Tibial nerve (tissue), 4 donors: ENCODE measurements around the gene RARRES2. TPM values are rescaled to one million over a fixed set of nuclear protein-coding genes. Genes with fewer than 3 reads are reported as not detected.

Experiments
- DNase-seq, 2 donors: peaks; one replicate each; pipeline ENCODE4 v3.0.0-alpha.2; 2019; ENCODE audit warnings: low spot score in 2 of 2
- H3K27ac ChIP-seq, 4 donors: fragments of 200-600 bp; sonication (generic) in 3 of 4; one replicate each; pipeline ENCODE4 v1.5.1; 2017 to 2019; ENCODE audit warnings: mild to moderate bottlenecking in 1 of 4
- H3K27me3 ChIP-seq, 2 donors: fragments of 200-600 bp; sonication (generic) in 1 of 2; one replicate each; pipeline versions ENCODE4 v1.5.1 to v1.6.0; 2017 to 2019
- H3K36me3 ChIP-seq, 3 donors: fragments of 200-600 bp; sonication (generic); one replicate each; pipeline ENCODE4 v1.5.1; 2018 to 2019
- H3K4me1 ChIP-seq, 4 donors: fragments of 200-600 bp; sonication (generic) in 3 of 4; one replicate each; pipeline ENCODE4 v1.5.1; 2017 to 2019
- H3K4me3 ChIP-seq, 4 donors: fragments of 200-600 bp; sonication (generic) in 3 of 4; one replicate each; pipeline ENCODE4 v1.5.1; 2017 to 2019; ENCODE audit warnings: mild to moderate bottlenecking in 1 of 4, moderate library complexity in 1 of 4
- H3K9me3 ChIP-seq, 4 donors: fragments of 200-600 bp; sonication (generic) in 3 of 4; one replicate each; pipeline ENCODE4 v1.5.1; 2017 to 2019
- EP300 ChIP-seq, 2 donors: sonication (generic); formaldehyde crosslinking; IDR thresholded peaks; one replicate each; pipeline ENCODE4 v1.6.1; 2017; ENCODE audit warnings: antibody characterized with exemption in 2 of 2, mild to moderate bottlenecking in 1 of 2
- POLR2A ChIP-seq, 2 donors: fragments of 450-650 bp; IDR thresholded peaks; one replicate each; pipeline ENCODE4 v1.6.1; 2017; ENCODE audit warnings: antibody characterized with exemption in 2 of 2, mild to moderate bottlenecking in 2 of 2, moderate library complexity in 2 of 2
- WGBS, 2 donors: methylation state at CpG; one replicate each; pipeline ENCODE4 v1.1.5; 2018; 5-methylcytosine and 5-hydroxymethylcytosine counted together
- total RNA-seq, 4 donors: library from RNA; depleted of rRNA; stranded (reverse); fragments of >200 nt; gene quantifications; one replicate each; pipeline ENCODE4 v1.1.0, GENCODE V29; 2016
- TF ChIP-seq, protein P1 (sequence below), 5 experiments: fragments of 200-600 bp in 3 of 5; fragments of 450-650 bp in 2 of 5; sonication (generic) in 3 of 5; IDR thresholded peaks; one replicate each; pipeline ENCODE4 v1.5.1; 2016 to 2019; ENCODE audit warnings: antibody characterized with exemption in 5 of 5, mild to moderate bottlenecking in 3 of 5, moderate library complexity in 2 of 5

The RARRES2 gene
- total RNA-seq, 4 donors from 2014 or later = 172 to 382 (median 375) TPM

- Histone ChIP-seq H3K9me3 (peaks cover 0 to 8% (median 0%) of the 10 kb centered on the region in 4 donors), H3K27me3 (no peaks in the 10 kb centered on the region), H3K27ac (no peak overlapping the region), H3K4me3 (no peak overlapping the region), H3K4me1 (peaks cover 0 to 9% (median 0%) of the 10 kb centered on the region in 4 donors), H3K36me3 (no peaks in the 10 kb centered on the region)
- TF ChIP-seq, protein P1, sequence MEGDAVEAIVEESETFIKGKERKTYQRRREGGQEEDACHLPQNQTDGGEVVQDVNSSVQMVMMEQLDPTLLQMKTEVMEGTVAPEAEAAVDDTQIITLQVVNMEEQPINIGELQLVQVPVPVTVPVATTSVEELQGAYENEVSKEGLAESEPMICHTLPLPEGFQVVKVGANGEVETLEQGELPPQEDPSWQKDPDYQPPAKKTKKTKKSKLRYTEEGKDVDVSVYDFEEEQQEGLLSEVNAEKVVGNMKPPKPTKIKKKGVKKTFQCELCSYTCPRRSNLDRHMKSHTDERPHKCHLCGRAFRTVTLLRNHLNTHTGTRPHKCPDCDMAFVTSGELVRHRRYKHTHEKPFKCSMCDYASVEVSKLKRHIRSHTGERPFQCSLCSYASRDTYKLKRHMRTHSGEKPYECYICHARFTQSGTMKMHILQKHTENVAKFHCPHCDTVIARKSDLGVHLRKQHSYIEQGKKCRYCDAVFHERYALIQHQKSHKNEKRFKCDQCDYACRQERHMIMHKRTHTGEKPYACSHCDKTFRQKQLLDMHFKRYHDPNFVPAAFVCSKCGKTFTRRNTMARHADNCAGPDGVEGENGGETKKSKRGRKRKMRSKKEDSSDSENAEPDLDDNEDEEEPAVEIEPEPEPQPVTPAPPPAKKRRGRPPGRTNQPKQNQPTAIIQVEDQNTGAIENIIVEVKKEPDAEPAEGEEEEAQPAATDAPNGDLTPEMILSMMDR (IDR thresholded peaks at IDR 0.05) = no peak
- no peak for TF ChIP-seq POLR2A (IDR thresholded peaks at IDR 0.05)
- DNase-seq = no peak
- 90% methylated on average over 5 of the region's 5 CpGs for WGBS, 2 donors
These were observed 5.5 kb upstream of the RARRES2 start for GRCh38 chr7:150346922-150347321.

DNA sequence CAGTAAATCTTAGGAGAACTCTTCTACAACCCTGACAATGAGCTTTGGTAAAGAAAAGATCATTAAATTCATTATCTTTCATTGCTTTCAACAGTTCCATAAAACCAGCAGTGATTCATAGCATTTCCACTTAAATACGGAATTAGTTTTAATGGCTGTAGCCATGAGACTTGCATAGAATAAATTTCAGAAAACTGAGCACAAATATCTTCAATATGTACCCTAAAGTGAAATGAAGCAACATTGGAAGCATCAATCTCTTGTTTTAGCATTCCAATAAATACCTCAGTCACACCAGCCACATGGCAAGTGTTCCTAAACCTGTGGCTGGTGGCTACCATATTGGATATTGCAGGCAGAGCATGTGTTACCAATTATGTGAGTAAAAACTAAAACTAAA, 3.6 kb upstream of the RARRES2 start:
- no peaks in the 10 kb centered on the region for H3K36me3 ChIP-seq
- no peak overlapping the region for H3K27ac ChIP-seq
- WGBS, 2 donors = 61 to 80% methylated on average over 1 of the region's 1 CpG
- no peak overlapping the region for H3K4me3 ChIP-seq
- peaks cover 0 to 3% of the 10 kb centered on the region in 2 donors for H3K27me3 ChIP-seq
- peaks cover 0 to 8% (median 0%) of the 10 kb centered on the region in 4 donors for H3K9me3 ChIP-seq
- no peak for DNase-seq
- TF ChIP-seq, protein P1 (IDR thresholded peaks at IDR 0.05) = no peak
- no peak for TF ChIP-seq EP300 (IDR thresholded peaks at IDR 0.05)
- no peak for TF ChIP-seq POLR2A (IDR thresholded peaks at IDR 0.05)
- H3K4me1 ChIP-seq = peaks cover 0 to 27% (median 6%) of the 10 kb centered on the region in 4 donors

DNA sequence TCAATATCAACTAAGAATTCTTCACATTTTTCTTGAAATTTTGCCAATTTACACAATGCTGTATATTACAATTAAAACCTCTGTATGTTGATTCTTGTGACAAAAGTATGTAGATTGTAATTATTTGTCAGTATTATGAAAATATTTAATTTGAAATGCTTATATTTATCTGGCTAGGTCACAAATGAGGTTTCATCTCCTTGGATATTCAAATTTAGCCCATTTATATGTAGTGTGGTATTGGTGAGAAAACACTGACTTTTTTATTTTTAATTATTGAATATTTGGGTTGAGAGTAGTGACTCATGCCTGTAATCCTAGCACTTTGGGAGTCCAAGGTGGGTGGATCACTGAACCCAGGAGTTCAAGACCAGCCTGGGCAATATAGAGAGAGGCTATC, 2.9 kb upstream of the RARRES2 start:
- H3K9me3 ChIP-seq = peaks cover 0 to 8% (median 0%) of the 10 kb centered on the region in 4 donors
- H3K27ac ChIP-seq = no peak overlapping the region
- TF ChIP-seq POLR2A (IDR thresholded peaks at IDR 0.05) = no peak
- no peak for TF ChIP-seq EP300 (IDR thresholded peaks at IDR 0.05)
- TF ChIP-seq, protein P1 (IDR thresholded peaks at IDR 0.05) = no peak
- H3K27me3 ChIP-seq = peaks cover 0 to 3% of the 10 kb centered on the region in 2 donors
- H3K36me3 ChIP-seq = no peaks in the 10 kb centered on the region
- no peak overlapping the region for H3K4me3 ChIP-seq
- peaks cover 0 to 34% (median 12%) of the 10 kb centered on the region in 4 donors for H3K4me1 ChIP-seq
- DNase-seq = no peak

- no peak for TF ChIP-seq EP300 (IDR thresholded peaks at IDR 0.05)
- no peak for TF ChIP-seq POLR2A (IDR thresholded peaks at IDR 0.05)
- TF ChIP-seq, protein P1 (IDR thresholded peaks at IDR 0.05) = no peak
- 90 to 91% methylated on average over 2 of the region's 2 CpGs for WGBS, 2 donors
- peak overlapping the region in 1 of 4 donors; percentile 91 for H3K27ac ChIP-seq
These were observed 1.8 kb upstream of the RARRES2 start for GRCh38 chr7:150343225-150343624.

DNA sequence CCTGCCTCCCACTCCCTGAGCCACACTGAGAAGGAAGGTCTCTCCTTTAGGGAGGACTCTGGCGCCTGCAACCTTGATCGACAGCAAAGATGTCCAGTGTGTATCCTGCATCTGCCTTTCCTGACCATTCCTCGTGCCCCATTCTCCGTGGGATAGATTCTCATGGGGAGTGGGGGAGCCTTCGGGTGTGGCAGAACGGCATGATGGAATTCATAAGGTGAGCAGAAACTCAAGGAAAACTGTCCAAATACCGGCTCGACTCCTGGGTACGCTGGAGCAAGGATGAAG, 636 bp upstream of the RARRES2 start:
- Histone ChIP-seq H3K4me3 (peak overlapping the region in 3 of 4 donors; percentile 51 to 65 (median 64)), H3K4me1 (peaks cover 0 to 56% (median 13%) of the 10 kb centered on the region in 4 donors), H3K27me3 (peaks cover 0 to 3% of the 10 kb centered on the region in 2 donors), H3K9me3 (peaks cover 0 to 8% (median 0%) of the 10 kb centered on the region in 4 donors), H3K36me3 (peaks cover 0 to 13% (median 0%) of the 10 kb centered on the region in 3 donors), H3K27ac (peak overlapping the region; percentile 77 to 91 (median 84))
- no peak for DNase-seq
- TF ChIP-seq, protein P1 (IDR thresholded peaks at IDR 0.05) = no peak
- TF ChIP-seq EP300 (IDR thresholded peaks at IDR 0.05) (no peak), POLR2A (IDR thresholded peaks at IDR 0.05) (no peak)
- WGBS, 2 donors = 81 to 84% methylated on average over 7 to 9 of the region's 9 CpGs

More at GRCh38 chr7:150343225-150343624, 1.8 kb upstream of the RARRES2 start:
- Histone ChIP-seq H3K9me3 (peaks cover 0 to 8% (median 0%) of the 10 kb centered on the region in 4 donors), H3K36me3 (peaks cover 0 to 2% (median 0%) of the 10 kb centered on the region in 3 donors), H3K4me3 (no peak overlapping the region), H3K4me1 (peaks cover 0 to 45% (median 13%) of the 10 kb centered on the region in 4 donors), H3K27me3 (peaks cover 0 to 3% of the 10 kb centered on the region in 2 donors)
- no peak for DNase-seq
